PC-3 (cell line): ENCODE results near the gene ZCCHC14. TPM values are rescaled to one million over a fixed set of nuclear protein-coding genes. Genes with fewer than 3 reads are reported as not detected.
A peak's percentile ranks its signal among the peaks of the same experiment; 100 is the strongest.

Experiments used
- ATAC-seq: fragments of 200-7000 bp; cut with Tn5 transposase; 2 replicates; pipeline ENCODE4 v1.9.1; 2020; ENCODE audit warnings: mild to moderate bottlenecking, moderate library complexity
- BruUV-seq: library from RNA; stranded (reverse); fragments of 400-500 nt; replicated peaks from 2 replicates; lab custom pipeline; 2021; lab: Mats Ljungman, UMichigan
- CTCF ChIA-PET: fragments of 300-600 bp; sonication (Branson Sonifier 250); formaldehyde crosslinking; loops from one replicate; lab custom pipeline; 2022; ENCODE audit warnings: antibody characterized with exemption; lab: Charles Lee
- POLR2A ChIA-PET: fragments of 300-600 bp; sonication (Branson Sonifier 250); formaldehyde crosslinking; loops from one replicate; lab custom pipeline; 2022; ENCODE audit warnings: antibody characterized with exemption; ENCODE audit not compliant: unreplicated experiment; lab: Charles Lee
- DNase-seq: peaks from one replicate; pipeline ENCODE4 v3.0.0-alpha.2; 2015
- H2AFZ ChIP-seq: fragments of 300-600 bp; sonication (generic); 2 replicates; pipeline ENCODE4 v1.6.0; 2016; ENCODE audit warnings: antibody characterized with exemption, low read length
- H3F3A ChIP-seq: fragments of 300-600 bp; sonication (generic); one replicate; pipeline ENCODE4 v1.6.0; 2017; ENCODE audit warnings: antibody characterized with exemption, low read length, control low read depth, mild to moderate bottlenecking; ENCODE audit not compliant: unreplicated experiment
- H3K27ac ChIP-seq: fragments of 300-600 bp; sonication (generic); 2 replicates; pipeline ENCODE4 v1.5.1; 2016; ENCODE audit warnings: mild to moderate bottlenecking, low read length
- H3K27me3 ChIP-seq: fragments of 300-600 bp; sonication (generic); 2 replicates; pipeline ENCODE4 v1.6.1; 2016; ENCODE audit warnings: low read length, mixed read lengths
- H3K36me3 ChIP-seq: fragments of 300-600 bp; sonication (generic); 2 replicates; pipeline ENCODE4 v1.6.1; 2016; ENCODE audit warnings: low read depth, mixed run types, low read length, mixed read lengths
- H3K4me1 ChIP-seq: fragments of 300-600 bp; sonication (generic); 2 replicates; pipeline ENCODE4 v1.5.1; 2016; ENCODE audit warnings: low read length; ENCODE audit not compliant: insufficient read depth
- H3K4me2 ChIP-seq: fragments of 300-600 bp; sonication (generic); 2 replicates; pipeline ENCODE4 v1.6.0; 2016; ENCODE audit warnings: low read length
- H3K4me3 ChIP-seq: fragments of 300-600 bp; sonication (generic); 2 replicates; pipeline ENCODE4 v1.5.1; 2016; ENCODE audit warnings: mild to moderate bottlenecking, low read length, mixed read lengths
- H3K79me2 ChIP-seq: fragments of 300-600 bp; sonication (generic); 2 replicates; pipeline ENCODE4 v1.6.1; 2017; ENCODE audit warnings: low read length, mixed read lengths
- H3K9ac ChIP-seq: fragments of 300-600 bp; sonication (generic); 2 replicates; pipeline ENCODE4 v1.6.0; 2016; ENCODE audit warnings: mild to moderate bottlenecking, low read length
- H3K9me2 ChIP-seq: fragments of 300-600 bp; sonication (generic); replicated peaks from 2 replicates; pipeline ENCODE4 v1.6.1; 2016; ENCODE audit warnings: mixed run types, low read length, mixed read lengths
- H3K9me3 ChIP-seq: fragments of 300-600 bp; sonication (generic); 2 replicates; pipeline ENCODE4 v1.6.1; 2016; ENCODE audit warnings: low read length, mixed read lengths
- H4K20me1 ChIP-seq: fragments of 300-600 bp; sonication (generic); 2 replicates; pipeline ENCODE4 v1.6.1; 2016; ENCODE audit warnings: low read length, mixed read lengths
- CTCF ChIP-seq: fragments of 300-600 bp; sonication (generic); conservative IDR thresholded peaks from 2 replicates; pipeline ENCODE4 v1.5.1; 2017; ENCODE audit warnings: antibody characterized with exemption, low read depth, mild to moderate bottlenecking, low read length
- EZH2 ChIP-seq: fragments of 300-600 bp; sonication (generic); IDR thresholded peaks from one replicate; pipeline ENCODE4 v1.6.1; 2017; ENCODE audit warnings: antibody characterized with exemption, mild to moderate bottlenecking, low read length; ENCODE audit not compliant: unreplicated experiment
- EZH2phosphoT487 ChIP-seq: fragments of 300-600 bp; sonication (generic); IDR thresholded peaks from 2 replicates; pipeline ENCODE4 v1.6.1; 2018; ENCODE audit warnings: mild to moderate bottlenecking, antibody characterized with exemption, low read length, borderline replicate concordance
- intact Hi-C: fragments of 100-400 bp; cut with micrococcal nuclease; formaldehyde crosslinking; loops from 2 replicates; pipeline ENCODE4 v1.9.0; 2023
- total RNA-seq: library from RNA; depleted of rRNA; stranded (reverse); fragments of >200 nt; gene quantifications from 2 replicates; pipeline ENCODE4 v1.2.3, GENCODE V29; 2014

The ZCCHC14 gene
- total RNA-seq, 1 experiment from 2014 or later: 5.3 TPM

GRCh38 chr16:87417528-87417910 lies 75.3 kb downstream of the ZCCHC14 start:
- DNase-seq: no peak
- Histone ChIP-seq H3K27ac (no peak overlapping the region), H4K20me1 (no peaks in the 10 kb centered on the region), H3K79me2 (no peaks in the 10 kb centered on the region), H3K36me3 (no peaks in the 10 kb centered on the region), H3K9me2 (no peaks in the 10 kb centered on the region), H2AFZ (no peak overlapping the region), H3K4me3 (no peak overlapping the region), H3K9ac (no peak overlapping the region), H3K4me1 (no peaks in the 10 kb centered on the region), H3K9me3 (no peaks in the 10 kb centered on the region), H3F3A (no peaks in the 10 kb centered on the region), H3K4me2 (no peak overlapping the region), H3K27me3 (no peaks in the 10 kb centered on the region)
- CTCF ChIA-PET: interaction anchor here (0.6 to 1.6 kb wide), 2 partner anchors 46 to 154 kb away, joined by 4 read pairs; no protein-coding TSS in a partner anchor
- POLR2A ChIA-PET: no interaction called here
- BruUV-seq: no TSS peak
- TF ChIP-seq EZH2phosphoT487 (no peak), EZH2 (no peak), CTCF (no peak)
- no peak for ATAC-seq
- intact Hi-C loops: loop anchor here (5.0 to 10.0 kb wide), 3 partner anchors 47 to 220 kb away; partner anchors contain the start of gene ZCCHC14

- peak; percentile 73 for TF ChIP-seq CTCF
- TF ChIP-seq EZH2: no peak
- Histone ChIP-seq H4K20me1 (no peaks in the 10 kb centered on the region), H3K27ac (no peak overlapping the region), H3K4me1 (no peaks in the 10 kb centered on the region), H3K4me2 (no peak overlapping the region), H3F3A (no peaks in the 10 kb centered on the region), H3K9ac (no peak overlapping the region), H3K9me2 (no peaks in the 10 kb centered on the region), H3K79me2 (no peaks in the 10 kb centered on the region), H3K36me3 (no peaks in the 10 kb centered on the region), H3K27me3 (no peaks in the 10 kb centered on the region), H3K9me3 (no peaks in the 10 kb centered on the region), H2AFZ (no peak overlapping the region), H3K4me3 (no peak overlapping the region)
- intact Hi-C loops: loop anchor here (1.0 to 10.0 kb wide), 4 partner anchors 48 to 220 kb away; partner anchors contain the start of gene ZCCHC14
- POLR2A ChIA-PET: no interaction called here
- DNase-seq (peak; percentile 56), ATAC-seq (peak; percentile 48; the same call in 1 of the 2 replicates)
- CTCF ChIA-PET: interaction anchor here (0.6 to 1.6 kb wide), 4 partner anchors 46 to 454 kb away, joined by 4 to 6 read pairs (median 4); no protein-coding TSS in a partner anchor
- BruUV-seq: no TSS peak
These were observed 75.8 kb downstream of the ZCCHC14 start for GRCh38 chr16:87416826-87417527.

GRCh38 chr16:87415441-87415840 lies 77.4 kb downstream of the ZCCHC14 start:
- no peaks in the 10 kb centered on the region for H3K27me3 ChIP-seq
- H2AFZ ChIP-seq: no peak overlapping the region
- no peak for DNase-seq
- H3K9me2 ChIP-seq: no peaks in the 10 kb centered on the region
- H3K9ac ChIP-seq: no peak overlapping the region
- intact Hi-C loops: loop anchor here (5.0 to 10.0 kb wide), 3 partner anchors 49 to 222 kb away; partner anchors contain the start of gene ZCCHC14
- TF ChIP-seq EZH2 (no peak), EZH2phosphoT487 (no peak), CTCF (no peak)
- no peaks in the 10 kb centered on the region for H3K9me3 ChIP-seq
- ChIA-PET CTCF (no interaction called here), POLR2A (no interaction called here)
- BruUV-seq: no TSS peak
- H3K4me1 ChIP-seq: no peaks in the 10 kb centered on the region
- no peaks in the 10 kb centered on the region for H3F3A ChIP-seq
- no peak overlapping the region for H3K4me3 ChIP-seq
- no peaks in the 10 kb centered on the region for H4K20me1 ChIP-seq
- no peaks in the 10 kb centered on the region for H3K36me3 ChIP-seq
- no peak overlapping the region for H3K27ac ChIP-seq
- no peaks in the 10 kb centered on the region for H3K79me2 ChIP-seq
- ATAC-seq: no peak
- no peak overlapping the region for H3K4me2 ChIP-seq
